NCI-H1105 (cell line): ENCODE measurements around the gene NFU1.
"Not testable (repeated sequence)": the region's sequence is repeated elsewhere in the genome, so short reads cannot be mapped to it uniquely, and the experiment has no call there.

Experiments used
- DNase-seq: peaks from one replicate; lab custom pipeline; 2025; lab: John Stamatoyannopoulos, UW

Gene NFU1

GRCh38 chr2:69450735-69451416 lies 13.6 kb upstream of the NFU1 start:
- no peak for DNase-seq

DNA sequence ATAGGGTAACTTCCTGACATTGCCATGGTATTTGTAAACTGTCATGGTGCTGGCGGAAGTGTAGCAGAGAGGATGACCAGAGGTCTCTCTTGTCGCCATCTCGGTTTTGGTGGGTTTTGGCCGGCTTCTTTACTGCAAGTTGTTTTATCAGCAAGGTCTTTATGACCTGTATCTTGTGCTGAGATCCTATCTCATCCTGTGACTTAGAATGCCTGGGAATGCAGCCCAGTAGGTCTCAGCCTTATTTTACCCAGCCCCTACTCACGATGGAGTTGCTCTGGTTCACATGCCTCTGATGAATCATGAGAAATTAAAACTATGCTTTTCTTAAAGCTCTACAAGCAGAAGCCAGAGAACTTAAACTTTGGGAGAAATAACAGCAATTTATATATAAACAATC lies 12.7 kb upstream of the NFU1 start:
- no peak for DNase-seq

- not testable (repeated sequence) for DNase-seq
Measured at GRCh38 chr2:69443673-69444072, 6.4 kb upstream of the NFU1 start.

DNA sequence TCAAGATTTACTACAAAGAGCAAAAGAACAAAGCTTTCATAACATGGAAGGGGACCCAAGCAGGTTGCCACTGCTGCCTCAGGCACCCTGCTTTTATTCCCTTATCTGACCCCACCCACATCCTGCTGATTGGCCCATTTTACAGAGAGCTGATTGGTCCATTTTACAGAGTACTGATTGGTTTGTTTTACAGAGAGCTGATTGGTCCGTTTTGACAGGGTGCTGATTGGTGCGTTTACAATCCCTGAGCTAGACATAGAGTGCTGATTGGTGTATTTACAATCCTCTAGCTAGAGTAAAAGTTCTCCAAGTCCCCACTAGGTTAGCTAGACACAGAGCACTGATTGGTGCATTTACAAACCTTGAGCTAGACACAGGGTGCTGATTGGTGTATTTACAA lies 2.3 kb upstream of the NFU1 start:
- DNase-seq: not testable (repeated sequence)

- no peak for DNase-seq
Measured at GRCh38 chr2:69438580-69438979, 1.3 kb upstream of the NFU1 start.

DNA sequence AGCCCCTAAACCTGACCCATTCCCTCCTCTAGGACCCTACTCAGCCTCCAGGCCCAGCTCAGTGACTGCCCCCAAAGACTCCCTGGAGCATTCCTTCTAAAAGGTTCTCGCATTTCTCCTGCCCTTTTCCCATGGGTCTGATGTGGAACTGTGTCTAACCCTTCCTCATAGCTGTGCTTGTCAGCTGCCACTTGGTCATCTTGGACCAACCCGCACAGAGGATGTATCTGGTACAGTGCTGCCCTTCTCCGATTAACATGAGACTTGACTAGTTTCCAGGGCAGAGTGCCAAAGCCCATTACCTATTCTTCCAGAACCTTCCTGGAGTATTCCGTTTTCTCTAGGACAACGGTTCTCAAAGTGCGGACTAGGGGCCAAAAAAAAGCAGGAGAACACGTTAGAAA lies 518 bp upstream of the NFU1 start:
- DNase-seq: peak; percentile 27

GRCh38 chr2:69436596-69436937 lies 668 bp downstream of the NFU1 start:
- DNase-seq: no peak

GRCh38 chr2:69434753-69435152 lies 2.5 kb downstream of the NFU1 start:
- DNase-seq: no peak

DNA sequence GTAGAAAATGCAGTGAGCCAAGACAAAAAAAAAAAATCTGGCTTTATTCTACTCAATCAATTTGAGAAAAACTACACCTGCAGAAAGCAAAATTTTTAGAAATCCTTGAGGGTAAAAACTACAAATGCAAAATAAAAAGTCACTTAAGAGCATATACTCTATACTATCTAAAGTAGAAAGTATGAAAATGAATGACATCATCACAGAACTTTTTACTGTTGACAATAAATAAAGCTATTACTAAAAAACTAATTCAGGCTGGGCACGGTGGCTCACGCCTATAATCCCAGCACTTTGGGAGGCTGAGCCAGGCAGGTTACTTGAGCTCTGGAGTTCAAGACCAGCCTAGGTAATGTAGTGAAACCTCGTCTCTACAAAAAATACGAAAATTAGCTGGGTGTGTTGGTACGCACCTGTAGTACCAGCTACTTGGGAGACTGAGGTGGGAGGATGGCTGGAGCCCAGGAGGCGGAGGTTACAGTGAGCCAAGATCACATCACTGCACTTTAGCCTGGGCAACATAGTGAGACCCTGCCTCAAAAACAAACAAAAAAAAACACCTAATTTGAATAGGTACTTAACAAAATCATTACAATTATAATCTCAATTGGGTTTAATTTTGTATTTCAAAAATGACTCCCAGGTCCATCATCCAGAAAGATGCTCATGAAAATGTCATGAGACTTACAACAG lies 7.6 kb downstream of the NFU1 start:
- DNase-seq: no peak

DNA sequence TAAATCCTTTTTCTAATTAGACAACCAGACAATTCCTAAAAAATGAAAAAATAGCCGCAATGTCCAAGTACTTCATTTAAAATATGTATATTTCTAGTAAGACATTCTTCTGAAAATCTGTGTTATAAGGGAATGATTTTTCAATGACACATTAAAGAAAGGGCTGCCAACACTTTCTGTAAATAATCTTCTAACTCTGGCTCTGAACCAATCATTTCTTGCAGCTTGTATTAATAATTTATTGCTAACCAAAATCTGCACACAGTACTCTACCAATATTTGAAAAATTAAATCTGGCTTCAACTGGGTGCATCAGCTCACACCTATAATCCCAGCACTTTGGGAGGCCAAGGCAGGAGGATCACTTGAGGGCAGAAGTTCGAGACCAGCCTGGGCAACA lies 8.3 kb downstream of the NFU1 start:
- DNase-seq: no peak

DNA sequence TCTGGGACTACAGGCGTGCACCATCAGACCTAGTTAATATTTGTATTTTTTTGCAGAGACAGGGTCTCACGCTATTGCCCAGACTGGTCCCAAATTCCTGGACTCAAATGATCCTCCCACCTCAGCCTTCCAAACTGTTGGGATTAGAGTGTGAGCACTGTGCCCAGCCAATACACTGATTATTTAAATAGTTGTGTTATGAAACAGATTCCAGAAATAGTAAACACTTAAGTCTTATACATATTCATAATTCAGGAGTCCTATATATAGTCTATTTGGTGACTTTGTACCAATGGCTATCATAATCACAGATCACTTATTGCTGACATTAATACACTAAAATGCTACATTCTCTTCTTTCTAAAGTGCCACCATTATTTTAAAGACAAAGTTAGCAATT lies 12.8 kb downstream of the NFU1 start:
- no peak for DNase-seq

GRCh38 chr2:69422198-69422597 lies 15.0 kb downstream of the NFU1 start:
- DNase-seq: no peak

GRCh38 chr2:69419111-69419510 lies 18.1 kb downstream of the NFU1 start:
- DNase-seq: not testable (repeated sequence)

DNA sequence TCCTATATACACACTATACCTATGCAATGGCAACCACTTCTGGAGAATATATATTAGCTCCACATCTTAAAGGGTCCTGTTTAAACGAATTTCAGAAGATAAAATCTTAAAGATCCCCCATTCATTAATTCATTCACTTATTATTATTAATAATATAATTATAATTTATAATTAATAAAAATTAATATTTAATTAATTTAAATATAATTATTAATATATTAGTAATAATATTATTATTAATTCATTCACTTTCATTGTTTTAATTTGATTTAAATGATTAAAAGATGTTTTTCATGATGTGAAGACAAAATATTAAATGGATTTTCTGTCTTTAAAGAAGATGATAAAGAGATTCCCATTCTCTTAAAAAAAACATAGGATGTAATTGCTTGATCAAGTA lies 21.1 kb downstream of the NFU1 start:
- DNase-seq: no peak

- DNase-seq: no peak
Measured at GRCh38 chr2:69411120-69411519, 26.1 kb downstream of the NFU1 start.

DNA sequence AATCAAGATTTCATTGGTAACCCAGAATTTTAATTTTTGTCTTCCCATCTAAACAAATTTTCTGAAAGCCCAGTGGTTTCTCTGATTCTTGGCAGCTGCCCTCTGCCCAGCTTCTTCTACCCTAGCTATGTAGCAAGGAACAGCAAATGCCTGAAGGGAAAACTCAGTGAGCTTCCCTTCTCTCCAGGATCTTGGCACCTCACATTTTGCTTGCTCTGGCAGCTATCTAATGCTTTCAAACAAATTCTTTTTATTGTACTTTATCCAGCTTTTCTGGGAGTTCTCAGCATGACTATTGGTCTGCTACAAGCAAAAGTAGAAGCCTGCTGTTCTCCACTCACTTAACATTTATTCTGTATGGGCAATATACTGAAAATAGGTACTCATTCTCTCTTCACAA lies 31.9 kb downstream of the NFU1 start:
- no peak for DNase-seq

DNA sequence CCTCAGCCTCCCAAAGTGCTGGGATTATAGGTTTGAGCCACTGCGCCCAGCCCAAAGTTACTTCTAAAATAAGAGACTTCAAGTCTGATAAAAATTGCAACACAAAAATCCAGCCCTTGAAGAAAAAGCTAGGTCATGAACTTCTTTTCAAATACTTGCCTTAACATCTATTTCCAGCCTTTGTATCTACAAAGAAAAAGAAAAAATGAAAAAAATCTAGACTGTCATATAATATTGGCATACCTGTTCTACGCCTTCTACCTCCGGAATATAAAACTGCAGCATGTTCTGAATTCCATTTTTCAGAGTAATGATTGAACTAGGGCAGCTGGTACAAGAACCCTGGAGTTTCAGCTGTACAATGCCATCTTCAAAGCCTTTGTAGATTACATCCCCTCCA lies 37.1 kb downstream of the NFU1 start:
- DNase-seq: no peak

GRCh38 chr2:69397234-69397633 lies 40.0 kb downstream of the NFU1 start:
- DNase-seq: no peak

DNA sequence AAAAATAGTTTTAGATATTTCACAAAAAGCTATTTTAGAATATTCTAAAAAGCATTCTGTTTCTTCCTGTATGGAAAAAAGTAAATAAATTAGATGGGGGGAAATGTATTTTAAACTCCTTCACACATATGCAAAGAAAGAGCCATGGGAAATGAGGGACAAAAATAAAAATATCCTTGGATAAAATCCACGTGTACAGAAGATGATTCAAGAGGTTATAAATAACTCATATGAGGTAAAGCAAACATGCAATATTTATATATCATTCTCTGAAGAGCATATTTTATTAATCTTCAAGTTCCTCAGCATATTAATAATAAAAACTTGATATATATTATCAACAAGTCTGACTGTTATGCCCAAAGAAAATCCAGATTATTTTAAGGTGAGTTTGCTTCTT lies 41.4 kb downstream of the NFU1 start:
- DNase-seq: no peak

- DNase-seq: no peak
Measured at GRCh38 chr2:69393963-69394362, 43.3 kb downstream of the NFU1 start.

DNA sequence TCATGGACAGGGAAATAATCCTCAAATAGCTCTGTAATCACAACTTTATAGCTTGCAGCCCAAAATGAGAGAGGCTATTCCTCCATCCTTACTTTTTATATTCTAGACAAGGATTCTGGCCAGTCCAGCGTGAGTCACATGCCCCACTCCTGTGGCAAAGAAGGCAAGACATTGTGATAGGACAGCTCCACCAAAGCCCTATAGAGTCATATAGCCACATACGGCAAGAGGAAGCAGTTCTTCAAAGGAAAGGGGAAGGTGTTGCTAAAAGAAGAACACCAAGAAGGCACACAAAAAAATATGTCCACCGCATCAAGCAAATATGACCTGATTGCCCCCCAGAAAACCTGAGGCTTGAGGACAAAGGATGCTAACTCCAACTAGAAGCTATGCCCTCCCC lies 46.8 kb downstream of the NFU1 start:
- no peak for DNase-seq

- no peak for DNase-seq
Measured at GRCh38 chr2:69390001-69390400, 47.2 kb downstream of the NFU1 start.

DNA sequence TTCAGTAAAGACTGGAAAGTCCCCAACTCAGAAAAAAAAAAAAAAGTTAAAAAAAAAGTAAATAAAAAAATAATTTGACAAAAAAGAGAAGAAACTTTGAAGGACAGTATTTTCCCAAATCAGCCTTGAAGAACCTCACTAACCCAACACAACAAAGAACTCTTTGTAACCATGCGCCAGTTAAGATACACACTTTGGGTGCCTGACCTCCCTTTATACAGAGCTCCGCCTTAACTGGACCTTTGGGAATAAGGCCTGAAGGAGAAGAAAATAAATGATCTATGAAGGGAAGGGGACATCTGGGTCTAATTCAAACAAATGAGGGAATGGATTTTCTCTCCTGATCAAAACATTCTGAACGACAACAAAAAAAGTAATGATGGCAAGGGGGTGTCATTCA lies 48.0 kb downstream of the NFU1 start:
- no peak for DNase-seq
